Activated naive CD4-positive, alpha-beta T cell treated with anti-CD3 and anti-CD28 coated beads, Interleukin-2, amount 50 U/mL, for 72 hours (primary cell): Measurements from ENCODE around the gene SEBOX. TPM values are rescaled to one million over a fixed set of nuclear protein-coding genes. Genes with fewer than 3 reads are reported as not detected.

Source experiments
- ATAC-seq, 2 donors: fragments of 150-1000 bp; cut with Tn5 transposase; 2 replicates each; pipeline ENCODE4 v1.10.0; 2021; ENCODE audit warnings: mild to moderate bottlenecking in 2 of 2, moderate library complexity in 2 of 2
- DNase-seq, 2 donors: peaks; one replicate each; pipeline ENCODE4 v3.0.0; 2021 to 2022; ENCODE audit warnings: low spot score in 2 of 2
- H3K27ac Mint-ChIP-seq, 2 donors: one replicate each; pipeline ENCODE4 v1.8.0; 2022; ENCODE audit warnings: mild to moderate bottlenecking in 2 of 2, mixed read lengths in 2 of 2
- H3K36me3 Mint-ChIP-seq, 2 donors: one replicate each; pipeline ENCODE4 v1.8.0; 2022; ENCODE audit warnings: mixed read lengths in 2 of 2
- H3K9me3 Mint-ChIP-seq, 2 donors: one replicate each; pipeline ENCODE4 v1.8.0; 2022; ENCODE audit warnings: mixed read lengths in 2 of 2
- total RNA-seq, 2 donors: library from RNA; stranded (reverse); gene quantifications; one replicate each; pipeline ENCODE4 v1.2.3, GENCODE V29; 2022

Gene SEBOX
- total RNA-seq, 2 donors from 2014 or later: not detected

- no peaks in the 10 kb centered on the region for H3K9me3 Mint-ChIP-seq
- DNase-seq (no peak), ATAC-seq (no peak)
Measured at GRCh38 chr17:28338056-28338768, 26.8 kb downstream of the SEBOX start.

GRCh38 chr17:28335959-28336871 is 28.8 kb downstream of the SEBOX start:
- peaks cover 0 to 13% of the 10 kb centered on the region in 2 donors for H3K36me3 Mint-ChIP-seq
- H3K9me3 Mint-ChIP-seq: no peaks in the 10 kb centered on the region
- DNase-seq (peak in 1 of 2 donors; percentile 10), ATAC-seq (peak in 1 of 2 donors; percentile 1)
- peak overlapping the region; percentile 95 to 96 for H3K27ac Mint-ChIP-seq

More at GRCh38 chr17:28338056-28338768, 26.8 kb downstream of the SEBOX start:
- peaks cover 0 to 13% of the 10 kb centered on the region in 2 donors for H3K36me3 Mint-ChIP-seq
- H3K27ac Mint-ChIP-seq: peak overlapping the region in 1 of 2 donors; percentile 95

GRCh38 chr17:28335201-28335958 is 29.6 kb downstream of the SEBOX start, which contains the start of the genes IFT20 and TNFAIP1:
TSS of gene IFT20 (minus strand) at chr17:28335472. CDS start at chr17:28331985, 3,487 bp downstream.
TSS of gene TNFAIP1 (plus strand) at chr17:28335761. CDS start at chr17:28339522, 3,761 bp downstream.
- DNase-seq (peak; percentile 94 to 96), ATAC-seq (peak; percentile 92 to 97)
- no peaks in the 10 kb centered on the region for H3K9me3 Mint-ChIP-seq
- H3K27ac Mint-ChIP-seq: peak within 1 kb of the TSS; percentile 95 to 96
- H3K36me3 Mint-ChIP-seq: peaks cover 0 to 13% of the 10 kb centered on the region in 2 donors

GRCh38 chr17:28334666-28335200 is 30.3 kb downstream of the SEBOX start:
- Mint-ChIP-seq H3K27ac (peak overlapping the region; percentile 95 to 96), H3K9me3 (no peaks in the 10 kb centered on the region), H3K36me3 (peaks cover 0 to 13% of the 10 kb centered on the region in 2 donors)
- DNase-seq: no peak
- no peak for ATAC-seq

- DNase-seq (no peak), ATAC-seq (no peak)
- peaks cover 0 to 13% of the 10 kb centered on the region in 2 donors for H3K36me3 Mint-ChIP-seq
- no peaks in the 10 kb centered on the region for H3K9me3 Mint-ChIP-seq
- H3K27ac Mint-ChIP-seq: peak overlapping the region; percentile 95 to 96
Measured at GRCh38 chr17:28334171-28334570, 30.8 kb downstream of the SEBOX start.

GRCh38 chr17:28333083-28333746 is 31.8 kb downstream of the SEBOX start:
- peaks cover 0 to 8% of the 10 kb centered on the region in 2 donors for H3K36me3 Mint-ChIP-seq
- no peak overlapping the region for H3K27ac Mint-ChIP-seq
- no peak for DNase-seq
- no peaks in the 10 kb centered on the region for H3K9me3 Mint-ChIP-seq
- ATAC-seq: no peak

- Mint-ChIP-seq H3K36me3 (peaks cover 2 to 3% of the 10 kb centered on the region in 2 donors), H3K27ac (peak overlapping the region in 1 of 2 donors; percentile 3), H3K9me3 (no peaks in the 10 kb centered on the region)
- DNase-seq (no peak), ATAC-seq (no peak)
Measured at GRCh38 chr17:28331891-28332420, 33.0 kb downstream of the SEBOX start.

GRCh38 chr17:28330671-28331070 is 34.3 kb downstream of the SEBOX start:
- no peak for DNase-seq
- ATAC-seq: no peak
- H3K36me3 Mint-ChIP-seq: peaks cover 12 to 14% of the 10 kb centered on the region in 2 donors
- H3K9me3 Mint-ChIP-seq: no peaks in the 10 kb centered on the region
- H3K27ac Mint-ChIP-seq: peak overlapping the region in 1 of 2 donors; percentile 72

GRCh38 chr17:28328325-28328724 is 36.7 kb downstream of the SEBOX start:
- no peaks in the 10 kb centered on the region for H3K9me3 Mint-ChIP-seq
- ATAC-seq: no peak
- peak overlapping the region in 1 of 2 donors; percentile 61 for H3K27ac Mint-ChIP-seq
- H3K36me3 Mint-ChIP-seq: peaks cover 12 to 14% of the 10 kb centered on the region in 2 donors
- no peak for DNase-seq

- no peak for DNase-seq
- no peaks in the 10 kb centered on the region for H3K9me3 Mint-ChIP-seq
- H3K27ac Mint-ChIP-seq: peak overlapping the region; percentile 9 to 61
- no peak for ATAC-seq
- peaks cover 12 to 14% of the 10 kb centered on the region in 2 donors for H3K36me3 Mint-ChIP-seq
Measured at GRCh38 chr17:28327709-28328108, 37.3 kb downstream of the SEBOX start.

GRCh38 chr17:28327031-28327607 is 37.9 kb downstream of the SEBOX start:
- H3K9me3 Mint-ChIP-seq: no peaks in the 10 kb centered on the region
- DNase-seq: peak in 1 of 2 donors; percentile 33
- peak overlapping the region; percentile 61 to 90 for H3K27ac Mint-ChIP-seq
- H3K36me3 Mint-ChIP-seq: peaks cover 12 to 14% of the 10 kb centered on the region in 2 donors
- ATAC-seq: peak; percentile 99

GRCh38 chr17:28326114-28326513 is 38.9 kb downstream of the SEBOX start:
- DNase-seq: no peak
- Mint-ChIP-seq H3K9me3 (no peaks in the 10 kb centered on the region), H3K36me3 (peaks cover 12 to 17% of the 10 kb centered on the region in 2 donors), H3K27ac (peak overlapping the region in 1 of 2 donors; percentile 58)
- ATAC-seq: no peak

GRCh38 chr17:28325211-28325610 is 39.8 kb downstream of the SEBOX start:
- DNase-seq (no peak), ATAC-seq (no peak)
- H3K27ac Mint-ChIP-seq: no peak overlapping the region
- H3K9me3 Mint-ChIP-seq: no peaks in the 10 kb centered on the region
- peaks cover 19 to 26% of the 10 kb centered on the region in 2 donors for H3K36me3 Mint-ChIP-seq

GRCh38 chr17:28324781-28325180 is 40.2 kb downstream of the SEBOX start:
- H3K36me3 Mint-ChIP-seq: peaks cover 24 to 30% of the 10 kb centered on the region in 2 donors
- H3K27ac Mint-ChIP-seq: no peak overlapping the region
- ATAC-seq: no peak
- H3K9me3 Mint-ChIP-seq: no peaks in the 10 kb centered on the region
- no peak for DNase-seq

GRCh38 chr17:28324267-28324745 is 40.7 kb downstream of the SEBOX start:
- Mint-ChIP-seq H3K9me3 (no peaks in the 10 kb centered on the region), H3K27ac (no peak overlapping the region), H3K36me3 (peaks cover 28 to 35% of the 10 kb centered on the region in 2 donors)
- DNase-seq (no peak), ATAC-seq (no peak)
